ENCODE results near the gene GRAMD4. TPM values are rescaled to one million over a fixed set of nuclear protein-coding genes. Genes with fewer than 3 reads are reported as not detected.

Gene GRAMD4
- total RNA-seq, 5 donors from 2014 or later (not counting 1 experiment from before 2014, with no cell fraction given), result 8.8 to 24.3 (median 22.9) TPM

DNA sequence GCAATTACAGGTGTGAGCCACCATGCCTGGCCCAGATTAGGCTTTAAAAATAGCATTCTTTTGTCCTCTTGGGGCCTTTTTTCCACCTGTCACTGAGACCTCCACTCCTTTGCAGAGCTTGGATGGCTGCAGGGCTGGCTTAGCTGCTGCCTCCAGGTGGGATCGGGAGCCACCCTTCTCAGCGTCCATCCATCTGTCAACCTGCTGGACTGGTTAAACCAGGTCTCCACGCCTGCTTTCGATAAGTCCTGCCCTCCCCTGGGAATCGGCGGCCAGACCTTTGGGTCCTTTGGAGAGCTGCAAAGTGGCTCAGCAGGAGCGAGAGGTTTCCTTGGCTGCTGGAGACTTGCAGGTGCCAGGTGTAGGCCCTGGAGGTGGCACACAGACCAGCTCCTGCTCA is 23.4 kb upstream of the GRAMD4 start:
- POLR2A ChIA-PET, result no interaction called here
- H3K4me1 ChIP-seq (ENCODE audit: control insufficient read depth in 1 of 2, extremely low read depth in 1 of 2, insufficient read depth in 2 of 2, low read length in 2 of 2), result peaks cover 9 to 20% of the 10 kb centered on the region in 2 experiments

DNA sequence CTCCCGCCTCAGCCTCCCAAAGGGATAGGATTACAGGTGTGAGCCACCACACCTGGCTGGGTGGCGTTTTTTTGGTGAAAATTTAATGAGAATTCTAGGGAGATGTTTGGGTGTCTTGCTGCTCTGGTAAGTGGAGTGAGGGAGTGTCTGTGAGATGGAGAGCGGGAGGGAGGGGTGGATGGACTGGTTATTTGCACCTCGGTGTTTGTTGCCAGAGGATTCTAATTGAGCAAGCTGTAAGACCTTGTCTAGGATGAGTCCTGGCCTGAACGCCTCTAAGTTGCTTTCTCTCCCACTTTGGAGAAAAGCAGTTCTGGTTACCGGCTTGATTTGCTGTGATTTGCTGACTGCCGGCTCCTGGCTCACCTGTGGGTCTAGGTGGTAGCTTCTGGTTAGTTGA is 22.0 kb upstream of the GRAMD4 start:
- H3K4me3 Mint-ChIP-seq, result no peak overlapping the region
- DNase-seq, result no peak
- H3K4me1 Mint-ChIP-seq, result peaks cover 0 to 3% (median 2%) of the 10 kb centered on the region in 3 donors
- POLR2A ChIA-PET, result no interaction called here
- no peak for ATAC-seq (replicated peaks in 1 of 4)
- Histone ChIP-seq H3K36me3 (ENCODE audit: control insufficient read depth in 2 of 2, extremely low read depth in 1 of 2, insufficient read depth in 1 of 2, low read length in 1 of 2) (peaks cover 0 to 6% of the 10 kb centered on the region in 2 donors), H3K27ac (ENCODE audit: low read length) (no peak overlapping the region), H3K4me1 (ENCODE audit: control insufficient read depth in 1 of 2, extremely low read depth in 1 of 2, insufficient read depth in 2 of 2, low read length in 2 of 2) (peaks cover under 1 to 8% of the 10 kb centered on the region in 2 experiments), H3K4me3 (ENCODE audit: control insufficient read depth in 1 of 2, extremely low read depth in 1 of 2, low read length in 1 of 2) (no peak overlapping the region), H3K27me3 (replicated peaks in 1 of 2; ENCODE audit: control insufficient read depth in 2 of 2, extremely low read depth in 1 of 2, insufficient read depth in 2 of 2, low read length in 1 of 2) (peaks cover 0 to 3% of the 10 kb centered on the region in 2 experiments), H3K9me3 (no peaks in the 10 kb centered on the region)
- WGBS (ENCODE audit: insufficient coverage), result 85% methylated on average over 6 of the region's 7 CpGs
- H3K27ac Mint-ChIP-seq, result no peak overlapping the region
- H3K9me3 Mint-ChIP-seq, result no peaks in the 10 kb centered on the region
- CTCF ChIA-PET, result no interaction called here
- H3K27me3 Mint-ChIP-seq, result no peaks in the 10 kb centered on the region
- no peaks in the 10 kb centered on the region for H3K36me3 Mint-ChIP-seq

More for the DNA sequence above, 23.4 kb upstream of the GRAMD4 start:
- Histone ChIP-seq H3K9me3 (no peaks in the 10 kb centered on the region), H3K4me3 (ENCODE audit: control insufficient read depth in 1 of 2, extremely low read depth in 1 of 2, low read length in 1 of 2) (no peak overlapping the region), H3K36me3 (ENCODE audit: control insufficient read depth in 2 of 2, extremely low read depth in 1 of 2, insufficient read depth in 1 of 2, low read length in 1 of 2) (no peaks in the 10 kb centered on the region), H3K27me3 (replicated peaks in 1 of 2; ENCODE audit: control insufficient read depth in 2 of 2, extremely low read depth in 1 of 2, insufficient read depth in 2 of 2, low read length in 1 of 2) (no peaks in the 10 kb centered on the region), H3K27ac (ENCODE audit: low read length) (no peak overlapping the region)
- no peak overlapping the region for H3K27ac Mint-ChIP-seq
- no peak overlapping the region for H3K4me3 Mint-ChIP-seq
- peaks cover 12 to 16% (median 15%) of the 10 kb centered on the region in 3 donors for H3K4me1 Mint-ChIP-seq
- H3K36me3 Mint-ChIP-seq, result no peaks in the 10 kb centered on the region
- CTCF ChIA-PET, result no interaction called here
- no peaks in the 10 kb centered on the region for H3K9me3 Mint-ChIP-seq
- WGBS (ENCODE audit: insufficient coverage), result 95% methylated on average over 7 of the region's 7 CpGs
- H3K27me3 Mint-ChIP-seq, result no peaks in the 10 kb centered on the region
- no peak for ATAC-seq (replicated peaks in 1 of 4)
- no peak for DNase-seq

DNA sequence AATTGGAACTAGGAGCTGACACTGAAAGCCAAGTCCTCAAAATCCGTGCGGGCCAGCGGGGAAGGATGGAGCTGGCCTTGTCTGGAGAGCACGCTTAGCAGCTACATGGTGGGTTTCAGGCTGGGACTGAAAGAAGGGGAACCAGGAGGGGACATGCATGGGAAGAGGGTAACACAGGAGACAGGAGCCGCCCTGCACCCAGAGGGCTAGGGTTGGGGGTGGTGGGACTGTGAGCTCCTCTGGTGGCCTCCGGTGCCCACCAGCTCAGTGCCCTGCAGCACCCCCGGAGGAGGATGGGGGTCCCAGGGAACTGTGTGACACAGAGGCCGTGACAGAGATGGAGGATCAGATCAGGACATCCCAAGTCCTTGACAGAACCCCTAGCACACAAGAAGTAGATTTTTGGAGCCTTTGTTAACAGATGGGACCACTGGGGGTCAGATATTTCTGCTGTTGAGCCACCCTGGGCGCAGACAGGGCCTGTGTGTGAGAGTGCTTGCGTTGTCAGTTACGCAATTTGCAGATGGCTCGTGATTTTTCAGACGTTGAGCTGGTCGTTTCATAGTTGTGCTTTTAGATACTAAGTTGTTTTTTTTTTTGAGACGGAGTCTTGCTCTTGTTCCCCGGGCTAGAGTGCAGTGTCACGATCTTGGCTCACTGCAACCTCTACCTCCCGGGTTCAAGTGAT is 21.3 kb upstream of the GRAMD4 start:
- DNase-seq, result no peak
- Mint-ChIP-seq H3K4me3 (no peak overlapping the region), H3K27me3 (no peaks in the 10 kb centered on the region), H3K4me1 (peaks cover 3 to 4% (median 3%) of the 10 kb centered on the region in 3 donors), H3K9me3 (no peaks in the 10 kb centered on the region), H3K27ac (no peak overlapping the region), H3K36me3 (no peaks in the 10 kb centered on the region)
- Histone ChIP-seq H3K4me1 (ENCODE audit: control insufficient read depth in 1 of 2, extremely low read depth in 1 of 2, insufficient read depth in 2 of 2, low read length in 2 of 2) (peaks cover 2 to 6% of the 10 kb centered on the region in 2 experiments), H3K27me3 (replicated peaks in 1 of 2; ENCODE audit: control insufficient read depth in 2 of 2, extremely low read depth in 1 of 2, insufficient read depth in 2 of 2, low read length in 1 of 2) (peaks cover 0 to 3% of the 10 kb centered on the region in 2 experiments), H3K27ac (ENCODE audit: low read length) (no peak overlapping the region), H3K36me3 (ENCODE audit: control insufficient read depth in 2 of 2, extremely low read depth in 1 of 2, insufficient read depth in 1 of 2, low read length in 1 of 2) (peaks cover 0 to 6% of the 10 kb centered on the region in 2 donors), H3K9me3 (no peaks in the 10 kb centered on the region), H3K4me3 (ENCODE audit: control insufficient read depth in 1 of 2, extremely low read depth in 1 of 2, low read length in 1 of 2) (no peak overlapping the region)
- WGBS (ENCODE audit: insufficient coverage), result 92% methylated on average over 12 of the region's 18 CpGs
- ATAC-seq (replicated peaks in 1 of 4), result no peak
- ChIA-PET POLR2A (no interaction called here), CTCF (no interaction called here)

DNA sequence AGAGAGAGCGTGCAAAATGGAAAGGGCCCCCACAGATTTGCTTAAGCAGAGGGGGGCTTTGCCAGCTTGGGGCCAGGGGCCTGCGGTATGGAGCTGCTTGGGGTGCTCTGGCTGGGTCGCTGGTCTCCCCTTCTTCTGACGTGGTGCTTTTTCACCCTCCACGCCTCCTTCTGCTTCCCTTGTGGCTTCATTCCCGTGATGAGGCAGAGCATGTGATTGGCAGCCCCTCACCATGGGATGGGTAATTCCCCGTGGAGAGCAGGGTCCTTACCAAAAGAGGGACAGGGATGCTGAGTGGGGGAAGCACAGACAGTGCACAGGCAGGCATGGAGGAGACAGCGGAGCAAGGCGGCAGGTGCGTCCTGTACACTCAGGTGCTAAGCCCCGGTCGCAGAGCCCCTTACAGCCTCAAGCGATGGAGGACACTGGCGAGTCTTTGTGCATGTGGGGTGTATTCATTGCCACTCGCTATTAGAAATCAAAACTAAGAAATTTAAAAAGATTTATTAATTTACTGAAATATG is 19.9 kb upstream of the GRAMD4 start:
- Mint-ChIP-seq H3K27me3 (no peaks in the 10 kb centered on the region), H3K36me3 (no peaks in the 10 kb centered on the region), H3K27ac (no peak overlapping the region), H3K4me3 (no peak overlapping the region), H3K4me1 (peaks cover 12 to 13% (median 12%) of the 10 kb centered on the region in 3 donors), H3K9me3 (no peaks in the 10 kb centered on the region)
- WGBS (ENCODE audit: insufficient coverage), result 48% methylated on average over 2 of the region's 15 CpGs
- CTCF ChIA-PET, result no interaction called here
- Histone ChIP-seq H3K36me3 (ENCODE audit: control insufficient read depth in 2 of 2, extremely low read depth in 1 of 2, insufficient read depth in 1 of 2, low read length in 1 of 2) (peaks cover 0 to 6% of the 10 kb centered on the region in 2 donors), H3K4me1 (ENCODE audit: control insufficient read depth in 1 of 2, extremely low read depth in 1 of 2, insufficient read depth in 2 of 2, low read length in 2 of 2) (peaks cover 6 to 11% of the 10 kb centered on the region in 2 experiments), H3K27ac (ENCODE audit: low read length) (no peak overlapping the region), H3K9me3 (no peaks in the 10 kb centered on the region), H3K27me3 (replicated peaks in 1 of 2; ENCODE audit: control insufficient read depth in 2 of 2, extremely low read depth in 1 of 2, insufficient read depth in 2 of 2, low read length in 1 of 2) (peaks cover 0 to 3% of the 10 kb centered on the region in 2 experiments), H3K4me3 (ENCODE audit: control insufficient read depth in 1 of 2, extremely low read depth in 1 of 2, low read length in 1 of 2) (no peak overlapping the region)
- ATAC-seq (replicated peaks in 1 of 4) (no peak), DNase-seq (no peak)
- POLR2A ChIA-PET, result no interaction called here

DNA sequence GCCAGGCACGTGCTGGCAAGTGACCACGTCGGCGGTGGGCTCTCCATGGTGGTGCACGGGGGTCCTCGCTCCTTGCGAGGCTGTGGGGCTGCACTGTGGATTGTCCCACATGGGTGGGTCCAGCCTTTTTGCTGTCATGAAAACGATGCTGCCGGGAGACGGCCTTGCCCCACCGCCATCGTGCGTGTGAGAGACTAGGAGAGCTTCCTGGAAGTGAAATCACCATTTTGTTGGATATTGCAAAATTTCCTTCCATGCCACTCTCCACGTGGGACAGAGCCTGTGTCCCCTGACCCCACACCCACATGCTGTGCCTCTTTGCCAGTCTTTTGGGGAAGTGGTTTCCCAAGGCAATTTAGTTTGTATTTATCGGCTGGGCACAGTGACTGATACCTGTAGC is 18.2 kb upstream of the GRAMD4 start:
- peaks cover 0 to 3% of the 10 kb centered on the region in 2 experiments for H3K27me3 ChIP-seq (replicated peaks in 1 of 2; ENCODE audit: control insufficient read depth in 2 of 2, extremely low read depth in 1 of 2, insufficient read depth in 2 of 2, low read length in 1 of 2)
- no peak for DNase-seq
- Mint-ChIP-seq H3K27me3 (no peaks in the 10 kb centered on the region), H3K9me3 (no peaks in the 10 kb centered on the region), H3K4me1 (peaks cover 12 to 14% (median 12%) of the 10 kb centered on the region in 3 donors), H3K4me3 (no peak overlapping the region), H3K36me3 (no peaks in the 10 kb centered on the region), H3K27ac (no peak overlapping the region)
- 98% methylated on average over 14 of the region's 15 CpGs for WGBS (ENCODE audit: insufficient coverage)
- H3K36me3 ChIP-seq (ENCODE audit: control insufficient read depth in 2 of 2, extremely low read depth in 1 of 2, insufficient read depth in 1 of 2, low read length in 1 of 2), result peaks cover 0 to 6% of the 10 kb centered on the region in 2 donors
- ATAC-seq (replicated peaks in 1 of 4), result no peak
- H3K4me3 ChIP-seq (ENCODE audit: control insufficient read depth in 1 of 2, extremely low read depth in 1 of 2, low read length in 1 of 2), result no peak overlapping the region
- CTCF ChIA-PET, result no interaction called here
- H3K4me1 ChIP-seq (ENCODE audit: control insufficient read depth in 1 of 2, extremely low read depth in 1 of 2, insufficient read depth in 2 of 2, low read length in 2 of 2), result peaks cover 6 to 11% of the 10 kb centered on the region in 2 experiments
- no peak overlapping the region for H3K27ac ChIP-seq (ENCODE audit: low read length)
- H3K9me3 ChIP-seq, result no peaks in the 10 kb centered on the region
- POLR2A ChIA-PET, result no interaction called here

DNA sequence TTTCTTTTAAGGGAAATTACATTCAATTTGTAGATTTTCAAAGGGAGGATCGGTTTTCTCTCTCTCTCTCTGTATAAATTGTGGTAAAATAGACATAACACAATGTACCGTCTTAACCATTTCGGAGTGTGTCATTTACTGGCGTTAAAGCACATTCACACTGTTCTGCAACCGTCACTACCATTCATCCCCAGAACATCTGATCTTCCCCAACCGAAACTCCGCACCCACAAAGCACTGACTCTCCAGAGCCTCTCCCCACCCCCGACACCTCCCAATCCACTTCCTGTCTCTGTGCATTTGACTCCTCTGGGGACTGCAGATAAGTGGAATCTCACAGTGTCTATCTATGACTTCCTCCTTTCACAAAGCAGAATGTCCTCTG is 15.9 kb upstream of the GRAMD4 start:
- peaks cover 0 to 6% of the 10 kb centered on the region in 2 donors for H3K36me3 ChIP-seq (ENCODE audit: control insufficient read depth in 2 of 2, extremely low read depth in 1 of 2, insufficient read depth in 1 of 2, low read length in 1 of 2)
- peaks cover 0 to 3% of the 10 kb centered on the region in 2 experiments for H3K27me3 ChIP-seq (replicated peaks in 1 of 2; ENCODE audit: control insufficient read depth in 2 of 2, extremely low read depth in 1 of 2, insufficient read depth in 2 of 2, low read length in 1 of 2)
- 2% methylated on average over 7 of the region's 8 CpGs for WGBS (ENCODE audit: insufficient coverage)
- peak in 24 of 35 experiments; percentile 6 to 73 (median 32) for DNase-seq
- ATAC-seq (replicated peaks in 1 of 4), result peak; percentile 61 to 92 (median 80)
- no peaks in the 10 kb centered on the region for H3K9me3 Mint-ChIP-seq
- peaks cover 6 to 11% of the 10 kb centered on the region in 2 experiments for H3K4me1 ChIP-seq (ENCODE audit: control insufficient read depth in 1 of 2, extremely low read depth in 1 of 2, insufficient read depth in 2 of 2, low read length in 2 of 2)
- no peak overlapping the region for H3K27ac Mint-ChIP-seq
- no peaks in the 10 kb centered on the region for H3K36me3 Mint-ChIP-seq
- peaks cover 12 to 14% (median 12%) of the 10 kb centered on the region in 3 donors for H3K4me1 Mint-ChIP-seq
- H3K27me3 Mint-ChIP-seq, result no peaks in the 10 kb centered on the region
- ChIA-PET POLR2A (no interaction called here), CTCF (no interaction called here)
- H3K4me3 ChIP-seq (ENCODE audit: control insufficient read depth in 1 of 2, extremely low read depth in 1 of 2, low read length in 1 of 2), result peak overlapping the region; percentile 4 to 56
- H3K4me3 Mint-ChIP-seq, result peak overlapping the region; percentile 63 to 83 (median 66)
- H3K27ac ChIP-seq (ENCODE audit: low read length), result no peak overlapping the region
- no peaks in the 10 kb centered on the region for H3K9me3 ChIP-seq

All from T-cell (primary cell).